Midbrain (tissue), 1 donor: ENCODE results near the gene GSTA5.
"Not testable (repeated sequence)": the region's sequence is repeated elsewhere in the genome, so short reads cannot be mapped to it uniquely, and the experiment has no call there.

Experiments
- DNase-seq: peaks from one replicate; lab custom pipeline; 2025; lab: John Stamatoyannopoulos, UW

Gene GSTA5

DNA sequence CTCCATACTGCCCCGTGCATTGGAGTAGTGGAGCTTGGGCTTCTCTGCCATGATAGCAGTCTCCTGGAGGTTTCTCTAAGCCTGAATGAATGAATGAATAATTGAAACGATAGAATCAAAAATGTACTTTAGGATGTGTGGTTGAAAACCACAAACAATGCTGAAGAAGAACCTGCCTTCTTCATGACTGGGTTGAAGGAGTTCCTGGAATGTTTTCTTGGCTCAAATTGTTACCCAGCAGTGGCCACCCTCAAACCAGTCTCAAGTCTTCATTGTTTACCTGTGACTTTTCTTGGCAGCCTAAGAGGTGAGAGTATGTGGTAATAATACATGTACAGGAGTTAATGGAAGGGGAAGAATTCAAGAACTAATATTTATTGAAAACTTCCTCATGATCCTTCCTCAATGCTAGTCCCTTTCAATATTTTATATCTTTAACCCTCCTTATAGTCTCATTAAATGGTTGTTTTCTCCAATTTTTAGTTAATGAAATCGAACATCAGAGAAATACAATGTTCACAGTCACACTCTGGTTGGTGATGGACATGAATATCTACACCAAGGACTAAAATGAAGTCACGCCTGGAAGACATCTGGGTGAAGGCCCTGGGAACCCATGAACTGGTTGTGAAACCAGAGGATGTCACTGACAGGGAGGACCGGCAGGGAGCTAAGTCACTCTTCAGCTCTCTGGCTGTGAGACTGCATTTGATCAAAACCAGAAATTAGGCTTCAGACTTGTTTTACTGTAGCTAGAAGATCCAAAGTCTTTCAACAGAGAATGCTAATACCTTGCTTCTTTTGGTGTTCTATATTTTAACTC, at the start of gene GSTA5:
TSS of gene GSTA5 (minus strand) at position 51 of the 823 bp plus-strand sequence.
- no peak for DNase-seq

- no peak for DNase-seq
Measured at GRCh38 chr6:52890018-52890417, 49.4 kb upstream of the GSTA5 start.

GRCh38 chr6:52887910-52888524, 47.4 kb upstream of the GSTA5 start:
- no peak for DNase-seq

DNA sequence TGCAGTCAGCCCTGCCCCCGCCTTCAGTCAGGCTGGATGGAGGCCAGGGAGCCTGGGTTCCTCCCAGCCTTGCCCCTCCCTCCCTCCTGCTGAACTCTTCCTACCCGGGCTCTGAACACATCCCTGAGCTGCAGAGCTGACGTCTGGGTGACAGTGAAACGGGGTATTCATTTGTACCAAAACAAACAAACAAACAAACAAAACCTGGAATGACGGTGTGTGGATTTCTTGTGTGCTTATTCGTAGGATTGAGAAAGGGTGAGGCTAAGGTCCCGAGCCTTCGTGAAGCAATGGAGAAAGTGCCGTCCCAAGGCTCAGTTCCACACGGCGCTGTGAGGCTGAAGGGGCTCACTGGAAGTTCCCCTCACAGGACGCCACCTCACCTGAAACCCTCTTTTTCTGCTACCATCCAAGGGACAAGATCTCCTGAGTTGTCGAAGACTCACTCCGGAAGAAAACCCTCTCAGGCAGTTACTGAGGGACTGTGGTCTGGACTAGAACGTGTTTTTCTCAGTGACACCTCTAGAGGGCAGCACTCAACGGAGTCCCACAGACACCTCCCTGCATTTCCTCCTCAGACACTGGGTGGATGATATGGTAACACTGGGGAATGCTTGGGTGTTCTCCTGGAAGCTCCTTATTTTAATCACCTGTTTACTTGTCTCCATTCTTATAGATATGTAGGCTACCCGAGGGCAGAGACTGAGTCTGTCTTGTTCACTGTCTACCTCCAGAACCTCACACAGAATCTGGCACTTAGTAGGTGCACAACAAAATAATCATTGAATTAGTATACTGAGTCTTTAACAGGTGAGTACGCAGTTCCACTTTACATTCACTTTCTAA, 41.6 kb upstream of the GSTA5 start:
- peak; percentile 55 for DNase-seq

GRCh38 chr6:52881662-52881995, 41.0 kb upstream of the GSTA5 start:
- no peak for DNase-seq

DNA sequence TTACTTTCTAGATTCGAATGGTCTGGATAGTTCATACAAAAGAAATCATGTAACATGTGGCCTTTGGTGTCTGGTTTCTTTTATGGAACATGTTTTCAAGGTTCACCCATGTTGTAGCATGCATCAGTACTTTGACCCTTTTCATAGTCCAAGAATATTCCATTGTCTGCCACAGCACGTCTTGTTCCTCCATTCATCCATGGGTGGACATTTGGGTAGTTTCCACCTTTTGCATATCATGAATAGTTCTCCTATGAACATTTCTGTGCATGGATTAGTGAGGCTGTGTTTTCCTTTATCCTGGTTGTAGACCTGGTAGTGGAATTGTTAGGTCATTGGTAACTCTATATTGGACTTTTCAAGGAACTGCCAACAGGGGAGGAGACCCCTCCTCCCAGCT, 37.2 kb upstream of the GSTA5 start:
- no peak for DNase-seq

DNA sequence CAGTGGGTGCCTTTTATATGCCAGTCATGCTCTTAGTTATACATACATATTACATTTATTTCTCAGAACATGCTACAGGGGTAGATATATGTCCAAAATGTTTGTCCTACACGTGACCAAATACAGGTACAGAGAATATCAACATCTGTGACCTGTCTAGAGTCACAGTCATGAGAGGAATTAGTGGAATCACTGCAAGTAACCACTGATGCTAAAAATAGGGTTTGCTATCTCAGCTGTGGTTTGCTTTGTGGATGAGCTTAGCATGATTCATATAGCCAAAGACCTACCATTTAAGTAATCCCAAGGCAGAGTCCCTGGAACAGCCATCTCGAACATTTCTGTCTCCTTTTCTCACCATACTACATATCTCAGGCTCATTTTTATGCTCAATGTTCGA, 36.6 kb upstream of the GSTA5 start:
- DNase-seq = no peak

GRCh38 chr6:52876056-52876787, 35.6 kb upstream of the GSTA5 start:
- DNase-seq = no peak

- DNase-seq = no peak
Measured at GRCh38 chr6:52872031-52872430, 31.4 kb upstream of the GSTA5 start.

DNA sequence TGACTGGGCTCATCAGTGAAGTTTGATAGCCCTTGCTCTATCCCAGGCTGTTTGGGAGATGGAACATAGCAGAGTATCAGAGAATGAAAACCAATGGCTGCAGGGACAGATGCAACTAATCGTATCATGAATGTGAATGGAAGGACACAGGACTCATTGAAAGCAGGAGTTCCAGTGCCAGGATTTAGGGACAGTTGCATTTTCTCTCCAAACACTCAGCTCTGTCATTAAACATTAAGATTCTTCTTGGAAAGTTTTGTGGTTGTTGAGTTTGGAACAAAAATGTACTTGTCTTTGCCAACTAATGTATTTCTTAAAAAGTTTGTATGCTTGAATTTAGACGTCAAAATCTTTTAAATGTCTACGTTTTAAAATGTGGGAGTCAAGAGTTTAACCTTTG, 31.0 kb upstream of the GSTA5 start:
- no peak for DNase-seq

DNA sequence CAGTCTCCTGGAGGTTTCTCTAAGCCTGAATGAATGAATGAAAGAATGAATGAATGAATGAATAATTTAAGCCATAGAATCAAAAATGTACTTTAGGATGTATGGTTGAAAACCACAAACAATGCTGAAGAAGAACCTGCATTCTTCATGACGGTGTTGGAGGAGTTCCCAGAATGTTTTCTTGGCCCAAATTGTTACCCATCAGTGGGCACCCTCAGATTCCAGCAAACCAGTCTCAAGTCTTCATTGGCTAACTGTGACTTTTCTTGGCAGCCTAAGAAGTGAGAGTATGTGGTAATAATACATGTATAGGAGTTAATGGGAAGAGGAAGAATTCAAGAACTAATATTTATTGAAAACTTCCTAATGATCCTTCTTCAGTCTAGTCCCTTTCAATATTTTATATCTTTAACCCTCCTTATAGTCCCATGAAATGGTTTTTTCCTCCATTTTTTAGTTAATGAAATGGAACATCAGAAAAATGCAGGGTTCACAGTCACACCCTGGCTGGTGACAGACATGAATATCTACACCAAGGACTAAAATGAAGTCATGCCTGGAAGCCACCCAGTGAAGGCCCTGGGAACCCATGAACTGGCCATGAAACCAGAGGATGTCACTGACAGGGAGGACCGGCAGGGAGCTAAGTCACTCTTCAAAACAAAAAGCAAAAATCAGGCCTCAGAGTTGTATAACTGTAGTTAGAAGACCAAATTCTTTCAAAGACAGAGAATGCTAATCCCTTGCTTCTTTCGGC, 29.9 kb upstream of the GSTA5 start:
- DNase-seq = not testable (repeated sequence)

GRCh38 chr6:52868899-52869298, 28.3 kb upstream of the GSTA5 start:
- DNase-seq = not testable (repeated sequence)

- no peak for DNase-seq
Measured at GRCh38 chr6:52868240-52868639, 27.6 kb upstream of the GSTA5 start.

- DNase-seq = not testable (repeated sequence)
Measured at GRCh38 chr6:52861151-52861550, 20.5 kb upstream of the GSTA5 start.

DNA sequence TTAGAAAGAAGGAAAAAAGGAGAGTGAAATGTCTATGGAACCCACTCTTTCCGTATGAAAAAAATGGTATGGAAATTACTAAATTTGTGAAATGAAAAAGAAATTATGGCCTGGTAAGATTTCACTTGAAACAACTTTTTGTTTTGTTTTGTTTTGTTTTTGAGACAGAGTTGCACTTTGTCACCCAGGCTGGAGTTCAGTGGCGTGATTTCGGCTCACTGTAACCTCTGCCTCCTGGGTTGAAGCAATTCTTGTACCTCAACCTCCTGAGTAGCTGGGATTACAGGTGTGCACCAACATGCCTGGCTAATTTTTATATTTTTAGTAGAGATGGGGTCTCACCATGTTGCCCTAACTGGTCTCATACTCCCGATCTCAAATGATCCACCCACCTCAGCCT, 17.8 kb upstream of the GSTA5 start:
- no peak for DNase-seq

- DNase-seq = not testable (repeated sequence)
Measured at GRCh38 chr6:52856137-52856536, 15.5 kb upstream of the GSTA5 start.

- DNase-seq = no peak
Measured at GRCh38 chr6:52849137-52849536, 8.5 kb upstream of the GSTA5 start.

GRCh38 chr6:52846002-52846401, 5.4 kb upstream of the GSTA5 start:
- DNase-seq = no peak

- no peak for DNase-seq
Measured at GRCh38 chr6:52843605-52844004, 3.0 kb upstream of the GSTA5 start.

- DNase-seq = peak; percentile 3
Measured at GRCh38 chr6:52839124-52840055, 1.2 kb downstream of the GSTA5 start.
